HepG2 (cell line): ENCODE measurements around the gene ZMPSTE24.

ENCODE experiments used
- ATF2 ChIP-seq: sonication (generic); formaldehyde crosslinking; IDR thresholded peaks from 2 replicates; pipeline ENCODE4 v1.4.0; 2020; ENCODE audit warnings: missing genetic modification reagents
- ELF1 ChIP-seq: sonication (generic); formaldehyde crosslinking; IDR thresholded peaks from 2 replicates; pipeline ENCODE4 v1.4.0; 2020; ENCODE audit warnings: missing genetic modification reagents
- EZH2 ChIP-seq: conservative IDR thresholded peaks from 2 replicates; pipeline ENCODE4 v1.6.1; 2012; ENCODE audit warnings: mild to moderate bottlenecking, low read depth, low read length, moderate library complexity
- GABPB1 ChIP-seq: IDR thresholded peaks from 2 replicates; pipeline ENCODE4 v1.6.1; 2016; ENCODE audit warnings: mild to moderate bottlenecking, missing genetic modification reagents, moderate library complexity, missing compliant biosample characterization
- POLR2AphosphoS2 ChIP-seq: IDR thresholded peaks from 2 replicates; pipeline ENCODE4 v1.6.1; 2011; ENCODE audit warnings: low read depth, low read length, improper control_type of control experiment
- POLR2AphosphoS5 ChIP-seq: IDR thresholded peaks from 2 replicates; pipeline ENCODE4 v1.6.1; 2012; ENCODE audit warnings: low read depth, low read length
- PRDM4 ChIP-seq: sonication (generic); formaldehyde crosslinking; IDR thresholded peaks from 2 replicates; pipeline ENCODE4 v1.9.0; 2021; ENCODE audit warnings: missing genetic modification reagents, borderline replicate concordance
- SP1 ChIP-seq, 2 experiments: fragments of 450-650 bp in 1 of 2; sonication (generic) in 1 of 2; formaldehyde crosslinking in 1 of 2; IDR thresholded peaks; 2 replicates each; pipeline versions ENCODE4 v1.4.0 to v1.6.1; 2016 to 2020; ENCODE audit warnings: missing genetic modification reagents in 1 of 2
- TCF12 ChIP-seq, 2 experiments: fragments of 450-650 bp in 1 of 2; sonication (generic) in 1 of 2; formaldehyde crosslinking in 1 of 2; IDR thresholded peaks; 2 replicates each; pipeline versions ENCODE4 v1.6.1 to v1.8.0; 2017 to 2022; ENCODE audit warnings: antibody characterized with exemption in 1 of 2, mild to moderate bottlenecking in 1 of 2, missing genetic modification reagents in 1 of 2, moderate library complexity in 1 of 2
- ZBTB7B ChIP-seq: sonication (generic); formaldehyde crosslinking; IDR thresholded peaks from 2 replicates; pipeline ENCODE4 v1.4.0; 2020; ENCODE audit warnings: missing genetic modification reagents
- ZNF274 ChIP-seq: sonication (generic); formaldehyde crosslinking; IDR thresholded peaks from 2 replicates; pipeline ENCODE4 v1.5.1; 2020; ENCODE audit warnings: mild to moderate bottlenecking, missing genetic modification reagents

GRCh38 chr1:40270152-40270834 is 12.3 kb downstream of the ZMPSTE24 start:
- TF ChIP-seq SP1 (IDR thresholded peaks at IDR 0.05) = no peak
- TF ChIP-seq SP1 (CRISPR knock-in tag; IDR thresholded peaks at IDR 0.05) = no peak
- no peak for TF ChIP-seq ATF2 (CRISPR knock-in tag)
- no peak for TF ChIP-seq ZNF274
- TF ChIP-seq POLR2AphosphoS2 = no peak
- no peak for TF ChIP-seq TCF12 (IDR thresholded peaks at IDR 0.05)
- TF ChIP-seq TCF12 (CRISPR knock-in tag; IDR thresholded peaks at IDR 0.05) = no peak
- TF ChIP-seq ZBTB7B = no peak
- TF ChIP-seq PRDM4 = no peak
- no peak for TF ChIP-seq EZH2
- no peak for TF ChIP-seq POLR2AphosphoS5
- TF ChIP-seq GABPB1 (CRISPR knock-in tag) = no peak
- no peak for TF ChIP-seq ELF1 (CRISPR knock-in tag)
